Calu3 (cell line): ENCODE data around the gene LHFPL4. TPM values are rescaled to one million over a fixed set of nuclear protein-coding genes. Genes with fewer than 3 reads are reported as not detected.
"Not testable (repeated sequence)": the region's sequence is repeated elsewhere in the genome, so short reads cannot be mapped to it uniquely, and the experiment has no call there.

Source experiments
- BruUV-seq: library from RNA; stranded (reverse); fragments of 400-500 nt; replicated peaks from 2 replicates; lab custom pipeline; 2021; lab: Mats Ljungman, UMichigan
- CTCF ChIA-PET: fragments of 300-600 bp; sonication (Branson Sonifier 250); formaldehyde crosslinking; loops from one replicate; lab custom pipeline; 2022; ENCODE audit warnings: antibody characterized with exemption; lab: Charles Lee
- DNase-seq: peaks from one replicate; pipeline ENCODE4 v3.0.0; 2022
- H3K27ac Mint-ChIP-seq: one replicate; pipeline ENCODE4 v1.8.0; 2022; ENCODE audit warnings: mixed read lengths; ENCODE audit not compliant: unreplicated experiment
- H3K27me3 Mint-ChIP-seq: one replicate; pipeline ENCODE4 v1.8.0; 2022; ENCODE audit warnings: mixed read lengths; ENCODE audit not compliant: unreplicated experiment
- H3K36me3 Mint-ChIP-seq: one replicate; pipeline ENCODE4 v1.8.0; 2022; ENCODE audit warnings: mild to moderate bottlenecking, moderate library complexity, mixed read lengths; ENCODE audit not compliant: insufficient read depth, unreplicated experiment
- H3K4me1 Mint-ChIP-seq: one replicate; pipeline ENCODE4 v1.8.0; 2022; ENCODE audit warnings: mild to moderate bottlenecking, low read depth, mixed read lengths; ENCODE audit not compliant: unreplicated experiment
- H3K4me3 Mint-ChIP-seq: one replicate; pipeline ENCODE4 v1.8.0; 2022; ENCODE audit warnings: mild to moderate bottlenecking, low read depth, moderate library complexity, mixed read lengths; ENCODE audit not compliant: unreplicated experiment
- H3K9me3 Mint-ChIP-seq: one replicate; pipeline ENCODE4 v1.8.0; 2022; ENCODE audit warnings: low read depth, mixed read lengths; ENCODE audit not compliant: unreplicated experiment
- intact Hi-C: fragments of 100-400 bp; cut with micrococcal nuclease; formaldehyde crosslinking; loops from one replicate; pipeline ENCODE4 v1.10.0; 2022; ENCODE audit not compliant: unreplicated experiment
- total RNA-seq: library from RNA; stranded (reverse); gene quantifications from 2 replicates; pipeline ENCODE4 v1.2.3, GENCODE V29; 2022
- TF ChIP-seq, protein P1 (sequence below): fragments of 200-600 bp; IDR thresholded peaks from one replicate; pipeline ENCODE4 v1.8.0; 2022; ENCODE audit warnings: antibody characterized with exemption; ENCODE audit not compliant: unreplicated experiment

Gene LHFPL4
- total RNA-seq, 1 experiment from 2014 or later = not detected

DNA sequence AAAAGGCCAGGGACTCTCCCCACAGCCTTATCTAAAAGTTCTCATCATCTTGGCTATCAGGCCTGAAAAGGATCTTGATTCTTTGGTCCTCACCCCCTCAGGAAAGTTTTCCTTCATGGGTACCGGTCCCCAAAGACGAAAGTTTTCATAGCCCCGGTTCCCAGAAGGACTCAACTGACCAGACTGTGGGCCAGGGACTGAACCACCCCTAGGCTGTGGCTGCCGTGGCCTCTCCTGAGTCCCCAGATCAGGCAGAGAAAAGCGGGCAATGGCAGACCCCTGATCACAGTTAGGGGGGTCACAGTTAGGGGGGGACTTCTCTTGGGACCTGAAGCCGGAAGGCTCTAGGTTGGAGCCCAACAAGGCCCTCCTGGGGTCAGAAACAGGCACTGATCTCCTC, 54.8 kb downstream of the LHFPL4 start:
- CTCF ChIA-PET = interaction anchor here (1.1 kb wide), 1 partner anchor 151 kb away, joined by 4 read pairs; the partner anchor contains the start of gene MTMR14
- TF ChIP-seq, protein P1, sequence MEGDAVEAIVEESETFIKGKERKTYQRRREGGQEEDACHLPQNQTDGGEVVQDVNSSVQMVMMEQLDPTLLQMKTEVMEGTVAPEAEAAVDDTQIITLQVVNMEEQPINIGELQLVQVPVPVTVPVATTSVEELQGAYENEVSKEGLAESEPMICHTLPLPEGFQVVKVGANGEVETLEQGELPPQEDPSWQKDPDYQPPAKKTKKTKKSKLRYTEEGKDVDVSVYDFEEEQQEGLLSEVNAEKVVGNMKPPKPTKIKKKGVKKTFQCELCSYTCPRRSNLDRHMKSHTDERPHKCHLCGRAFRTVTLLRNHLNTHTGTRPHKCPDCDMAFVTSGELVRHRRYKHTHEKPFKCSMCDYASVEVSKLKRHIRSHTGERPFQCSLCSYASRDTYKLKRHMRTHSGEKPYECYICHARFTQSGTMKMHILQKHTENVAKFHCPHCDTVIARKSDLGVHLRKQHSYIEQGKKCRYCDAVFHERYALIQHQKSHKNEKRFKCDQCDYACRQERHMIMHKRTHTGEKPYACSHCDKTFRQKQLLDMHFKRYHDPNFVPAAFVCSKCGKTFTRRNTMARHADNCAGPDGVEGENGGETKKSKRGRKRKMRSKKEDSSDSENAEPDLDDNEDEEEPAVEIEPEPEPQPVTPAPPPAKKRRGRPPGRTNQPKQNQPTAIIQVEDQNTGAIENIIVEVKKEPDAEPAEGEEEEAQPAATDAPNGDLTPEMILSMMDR = no peak
- intact Hi-C loops = no loop called here

GRCh38 chr3:9497821-9498565, 55.6 kb downstream of the LHFPL4 start:
- Mint-ChIP-seq H3K27ac (no peak overlapping the region), H3K36me3 (peaks cover 25% of the 10 kb centered on the region), H3K4me3 (no peak overlapping the region), H3K9me3 (no peaks in the 10 kb centered on the region), H3K4me1 (peaks cover 15% of the 10 kb centered on the region), H3K27me3 (no peaks in the 10 kb centered on the region)
- TF ChIP-seq, protein P1 = no peak
- intact Hi-C loops = no loop called here
- peak; percentile 18 for DNase-seq
- CTCF ChIA-PET = interaction anchor here (1.1 kb wide), 1 partner anchor 151 kb away, joined by 4 read pairs; the partner anchor contains the start of gene MTMR14
- no TSS peak for BruUV-seq

More for the DNA sequence above, 54.8 kb downstream of the LHFPL4 start:
- peaks cover 25% of the 10 kb centered on the region for H3K36me3 Mint-ChIP-seq
- H3K4me1 Mint-ChIP-seq = peaks cover 15% of the 10 kb centered on the region
- no peak overlapping the region for H3K4me3 Mint-ChIP-seq
- no peak for DNase-seq
- no peaks in the 10 kb centered on the region for H3K9me3 Mint-ChIP-seq
- no peak overlapping the region for H3K27ac Mint-ChIP-seq
- BruUV-seq = no TSS peak
- H3K27me3 Mint-ChIP-seq = no peaks in the 10 kb centered on the region

DNA sequence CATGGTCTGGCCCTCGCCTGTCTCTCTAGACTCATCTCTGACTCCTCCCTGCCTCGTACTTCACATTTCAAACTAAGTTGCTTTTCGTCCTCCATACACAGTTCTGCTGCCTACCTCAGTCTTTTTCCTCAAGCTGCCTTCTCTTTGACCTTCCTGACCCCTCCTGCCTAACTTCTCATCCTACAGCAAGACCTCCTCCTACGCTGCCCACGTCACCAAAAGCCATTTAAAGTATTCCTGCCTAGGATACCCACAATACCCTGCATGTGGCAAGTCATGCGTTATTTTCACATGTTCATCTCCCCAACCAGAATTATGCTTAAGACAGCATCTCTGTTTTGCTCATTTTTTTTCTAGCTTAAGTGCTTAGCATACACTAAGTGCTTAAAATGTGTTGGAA, 56.7 kb downstream of the LHFPL4 start:
- BruUV-seq = no TSS peak
- H3K27me3 Mint-ChIP-seq = no peaks in the 10 kb centered on the region
- TF ChIP-seq, protein P1 = no peak
- no peak overlapping the region for H3K4me3 Mint-ChIP-seq
- no peak for DNase-seq
- intact Hi-C loops = no loop called here
- H3K27ac Mint-ChIP-seq = no peak overlapping the region
- peaks cover 25% of the 10 kb centered on the region for H3K36me3 Mint-ChIP-seq
- H3K4me1 Mint-ChIP-seq = peaks cover 15% of the 10 kb centered on the region
- CTCF ChIA-PET = no interaction called here
- H3K9me3 Mint-ChIP-seq = no peaks in the 10 kb centered on the region

- H3K4me1 Mint-ChIP-seq, CTCF ChIA-PET, H3K4me3 Mint-ChIP-seq, H3K27me3 Mint-ChIP-seq, BruUV-seq, H3K27ac Mint-ChIP-seq, H3K9me3 Mint-ChIP-seq, intact Hi-C loops, DNase-seq: not testable (repeated sequence)
- peaks cover 12% of the 10 kb centered on the region for H3K36me3 Mint-ChIP-seq
Observed at GRCh38 chr3:9494036-9494435, 59.6 kb downstream of the LHFPL4 start.

DNA sequence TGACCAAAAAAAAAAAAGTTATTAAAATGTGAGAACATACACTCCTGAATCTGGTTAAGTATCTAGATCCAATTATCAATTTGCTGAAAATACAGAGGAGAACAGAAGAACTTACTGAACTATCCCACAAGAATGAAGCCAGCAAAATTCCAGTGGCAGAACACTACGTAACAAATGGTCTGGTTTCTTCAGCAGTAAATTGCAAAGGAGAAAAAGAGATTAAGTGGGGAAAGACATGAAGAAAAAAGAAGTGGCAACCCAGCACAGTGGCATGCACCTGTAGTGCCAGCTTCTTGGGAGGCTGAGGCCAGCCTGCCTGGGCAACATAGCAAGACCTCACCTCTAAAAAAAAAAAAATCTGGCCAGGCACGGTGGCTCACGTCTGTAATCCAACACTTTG, 62.1 kb downstream of the LHFPL4 start:
- intact Hi-C loops = no loop called here
- Mint-ChIP-seq H3K27me3 (no peaks in the 10 kb centered on the region), H3K4me1 (no peaks in the 10 kb centered on the region), H3K27ac (no peak overlapping the region), H3K4me3 (no peak overlapping the region), H3K9me3 (peaks cover 3% of the 10 kb centered on the region), H3K36me3 (peaks cover 13% of the 10 kb centered on the region)
- CTCF ChIA-PET = interaction anchor here (0.6 kb wide), 1 partner anchor 75 kb away, joined by 6 read pairs; no protein-coding TSS in a partner anchor
- no peak for DNase-seq
- TF ChIP-seq, protein P1 = no peak
- BruUV-seq = no TSS peak
